ENCODE results near the gene MBNL2.
A peak's percentile ranks its signal among the peaks of the same experiment; 100 is the strongest.
"Not testable (repeated sequence)": the region's sequence is repeated elsewhere in the genome, so short reads cannot be mapped to it uniquely, and the experiment has no call there.

Gene MBNL2, protein sequence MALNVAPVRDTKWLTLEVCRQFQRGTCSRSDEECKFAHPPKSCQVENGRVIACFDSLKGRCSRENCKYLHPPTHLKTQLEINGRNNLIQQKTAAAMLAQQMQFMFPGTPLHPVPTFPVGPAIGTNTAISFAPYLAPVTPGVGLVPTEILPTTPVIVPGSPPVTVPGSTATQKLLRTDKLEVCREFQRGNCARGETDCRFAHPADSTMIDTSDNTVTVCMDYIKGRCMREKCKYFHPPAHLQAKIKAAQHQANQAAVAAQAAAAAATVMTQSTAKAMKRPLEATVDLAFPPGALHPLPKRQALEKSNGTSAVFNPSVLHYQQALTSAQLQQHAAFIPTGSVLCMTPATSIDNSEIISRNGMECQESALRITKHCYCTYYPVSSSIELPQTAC

DNA sequence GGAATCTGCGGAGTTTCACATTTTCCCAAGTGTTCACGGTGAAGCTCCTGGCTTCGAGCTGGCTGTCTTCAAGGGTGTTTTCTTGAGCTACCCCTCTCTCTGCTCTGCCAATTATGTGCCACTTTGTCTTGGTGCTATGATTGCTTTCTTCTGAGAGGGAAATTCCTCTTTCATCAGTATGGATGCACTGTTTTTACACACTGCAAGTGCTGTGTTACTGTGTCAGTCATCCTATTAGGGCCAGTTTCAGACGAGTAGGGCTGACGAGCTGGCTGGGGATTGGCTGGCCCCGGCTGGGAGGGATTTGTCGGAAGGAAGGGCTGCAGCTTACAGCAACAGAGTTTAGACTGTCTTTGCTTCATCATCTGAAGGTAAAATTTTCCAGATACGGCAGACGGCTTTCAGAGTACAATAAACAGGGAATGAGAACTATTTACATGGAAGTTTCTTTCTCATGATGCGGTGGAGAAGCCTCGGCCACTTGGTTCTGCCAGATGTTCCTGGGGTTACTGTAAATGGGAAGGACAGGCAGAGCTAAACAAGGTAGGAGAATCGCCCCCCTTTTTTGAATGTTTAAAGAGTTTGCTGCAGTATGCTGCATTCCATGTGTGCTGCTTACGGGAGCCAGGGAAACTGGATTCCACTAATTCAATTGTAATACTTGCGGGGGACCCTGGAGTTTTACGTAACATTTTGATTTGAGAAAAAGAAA is at the start of gene MBNL2:
Gene MBNL2 (plus strand): TSS at position 345 of the 712 bp plus-strand sequence. CDS start 53,903 bp downstream, outside the sequence.
- peak; percentile 87 for DNase-seq

DNA sequence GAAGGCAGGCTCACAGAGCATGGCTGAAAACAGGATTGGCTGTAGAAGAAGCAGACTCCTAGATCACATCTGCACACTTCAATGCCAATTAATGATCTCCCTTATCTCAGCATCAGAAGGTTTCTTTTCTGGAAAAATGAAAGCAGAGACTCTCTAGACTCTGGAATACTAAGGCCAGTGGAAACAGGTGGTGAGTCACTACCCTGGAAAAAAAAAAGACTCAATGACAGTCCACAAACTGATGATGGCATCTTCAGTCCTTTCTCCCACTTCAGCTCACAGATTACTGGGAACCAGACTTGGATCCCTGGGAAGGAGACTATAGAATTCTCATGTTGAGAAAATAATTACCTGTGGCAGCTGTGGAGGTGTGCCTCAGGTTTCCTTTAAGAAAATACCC is 47.5 kb upstream of the MBNL2 start:
- DNase-seq, result no peak

DNA sequence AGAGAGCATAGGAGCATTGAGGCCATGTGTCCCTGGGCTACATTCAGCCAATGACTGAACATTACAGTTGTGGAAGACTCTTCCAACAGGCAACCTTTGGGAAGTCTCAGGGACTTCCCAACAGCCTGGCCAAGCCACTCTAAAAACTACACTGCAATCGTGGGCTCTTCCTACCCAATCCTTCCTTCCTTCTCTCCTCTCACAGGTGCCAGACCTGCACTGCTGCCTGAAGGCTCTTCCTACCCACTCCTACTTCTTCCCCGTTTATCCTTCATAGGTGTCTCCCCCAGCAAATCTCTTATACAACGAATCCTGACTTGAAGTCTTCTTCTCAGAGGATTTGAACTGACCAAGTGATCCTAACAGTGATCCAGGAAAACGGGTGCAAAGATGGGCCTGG is 47.1 kb upstream of the MBNL2 start:
- no peak for DNase-seq

DNA sequence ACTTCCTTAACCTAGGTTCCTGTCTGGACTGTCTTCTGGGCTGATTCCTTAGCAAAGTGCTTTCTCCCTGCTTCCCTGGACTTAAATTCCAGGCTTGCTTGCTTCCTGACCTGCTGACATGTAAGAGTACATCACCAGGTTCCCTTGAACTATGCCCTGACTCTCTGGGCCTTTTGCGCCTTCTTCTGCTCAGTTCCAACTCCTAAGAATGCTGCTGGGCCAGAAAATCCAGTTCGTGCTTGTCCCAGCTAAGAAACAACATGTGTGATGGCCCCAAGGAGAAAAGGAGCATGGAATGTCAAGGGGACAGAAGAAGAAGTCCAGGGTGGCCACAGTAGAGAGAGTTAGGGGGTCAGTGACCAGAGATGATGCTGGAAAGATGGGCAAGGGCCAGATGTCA is 42.6 kb upstream of the MBNL2 start:
- DNase-seq, result no peak

DNA sequence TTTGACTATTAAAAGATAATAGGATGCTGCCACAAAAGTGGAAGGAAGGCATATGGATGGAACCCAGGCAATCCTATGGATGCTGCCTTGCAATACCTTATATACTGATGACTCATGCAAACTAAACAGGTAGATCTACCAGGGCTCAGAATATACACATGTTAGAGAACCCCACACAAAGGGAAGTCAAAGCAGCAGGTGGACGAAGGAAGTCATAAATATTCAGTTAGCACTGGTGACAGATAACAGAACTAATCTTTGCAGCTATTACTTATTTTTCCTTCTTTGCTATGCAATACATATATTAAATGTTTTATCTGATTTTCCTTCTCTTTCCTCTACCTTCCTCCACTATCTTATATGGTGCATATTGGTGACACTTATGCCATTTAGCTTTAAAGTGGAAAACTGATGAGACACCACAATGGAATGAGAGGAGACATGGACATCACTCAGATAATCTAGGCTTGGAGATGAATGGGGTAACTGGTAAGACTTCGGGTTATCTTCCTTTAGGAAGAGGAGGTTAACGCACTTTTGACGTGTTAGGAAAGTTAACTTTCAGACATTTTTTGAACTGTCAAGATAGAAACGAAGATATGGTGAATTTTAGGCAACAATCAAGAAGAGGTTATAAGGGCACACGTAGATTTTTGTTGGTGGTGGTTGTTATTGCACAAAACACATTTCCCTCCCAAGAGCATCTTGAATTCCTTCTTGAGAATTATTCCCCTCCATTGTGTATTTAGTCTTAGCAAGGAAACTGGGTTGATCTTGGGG is 39.8 kb upstream of the MBNL2 start:
- no peak for DNase-seq

DNA sequence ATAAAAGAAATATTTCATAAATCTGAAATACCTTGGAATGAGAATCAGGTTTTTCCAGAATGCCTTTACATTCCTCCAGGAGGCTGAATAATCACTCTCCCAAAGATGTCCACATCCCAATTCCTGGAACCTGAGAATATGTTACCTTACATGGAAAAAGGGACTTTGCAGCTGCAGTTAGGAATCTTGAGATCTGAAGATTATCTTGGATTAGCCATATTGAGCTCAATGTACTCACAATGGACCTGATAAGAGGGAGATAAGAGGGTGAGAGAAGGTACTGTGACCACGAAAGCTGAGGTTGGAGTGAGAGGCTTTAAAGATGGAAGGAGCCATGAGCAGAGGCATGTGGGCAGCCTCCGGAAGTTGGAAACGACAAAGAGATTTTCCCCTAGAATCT is 36.8 kb upstream of the MBNL2 start:
- DNase-seq, result no peak

DNA sequence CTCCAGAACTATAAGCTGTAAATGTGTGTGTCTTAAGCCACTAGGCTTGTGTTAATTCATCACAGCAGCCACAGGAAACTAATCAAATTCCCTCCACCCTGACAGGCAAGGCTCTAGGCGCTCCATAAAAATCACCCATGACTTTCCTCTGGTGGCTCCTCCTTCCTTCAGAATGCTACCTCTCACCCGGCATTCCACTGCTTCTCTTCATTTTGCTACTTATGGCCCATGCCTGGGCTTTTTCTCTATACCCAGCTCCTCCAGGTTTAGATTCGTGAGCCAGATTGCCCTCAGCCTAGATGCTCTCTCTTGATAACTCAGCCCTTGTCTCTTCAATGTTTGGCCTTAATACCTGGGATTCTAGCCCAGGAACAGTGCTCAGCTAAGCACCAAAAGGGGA is 36.4 kb upstream of the MBNL2 start:
- no peak for DNase-seq

DNA sequence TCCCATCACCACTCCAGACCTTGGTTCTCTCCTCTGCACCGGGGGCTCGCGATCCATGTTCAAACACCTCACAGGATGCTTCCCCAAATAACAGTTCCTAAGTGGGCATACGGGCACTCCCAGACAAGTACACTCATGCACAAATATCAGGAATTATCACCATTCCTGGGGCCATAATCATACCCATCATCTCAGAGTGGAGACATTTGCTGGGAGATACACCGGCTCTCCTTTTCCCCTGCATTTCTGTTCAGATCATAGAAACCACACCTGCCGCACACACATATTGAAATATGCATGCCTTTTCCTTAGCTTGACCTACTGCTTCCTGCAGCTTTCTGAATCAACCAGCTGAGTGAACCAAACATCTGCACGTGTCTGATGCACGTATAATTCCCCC is 33.9 kb upstream of the MBNL2 start:
- no peak for DNase-seq

DNA sequence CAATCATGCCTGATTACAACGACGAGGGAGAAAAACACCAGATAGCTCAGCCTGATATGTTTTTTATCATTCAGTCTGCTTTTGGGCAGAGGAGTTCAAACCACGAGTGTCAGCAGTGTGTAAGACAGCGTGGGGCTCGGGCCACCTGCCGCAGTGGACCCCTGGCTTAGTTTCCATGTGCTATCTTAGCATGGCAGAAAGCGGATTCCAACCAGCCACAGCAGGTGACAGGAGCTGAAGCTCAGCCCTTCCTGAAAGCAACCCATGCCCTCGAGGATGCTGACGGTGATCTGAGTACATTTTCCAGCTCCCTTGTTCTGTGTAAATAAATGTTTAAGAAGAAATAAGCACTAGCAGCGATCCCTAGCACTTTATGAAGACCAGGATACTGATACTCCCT is 32.2 kb upstream of the MBNL2 start:
- no peak for DNase-seq

DNA sequence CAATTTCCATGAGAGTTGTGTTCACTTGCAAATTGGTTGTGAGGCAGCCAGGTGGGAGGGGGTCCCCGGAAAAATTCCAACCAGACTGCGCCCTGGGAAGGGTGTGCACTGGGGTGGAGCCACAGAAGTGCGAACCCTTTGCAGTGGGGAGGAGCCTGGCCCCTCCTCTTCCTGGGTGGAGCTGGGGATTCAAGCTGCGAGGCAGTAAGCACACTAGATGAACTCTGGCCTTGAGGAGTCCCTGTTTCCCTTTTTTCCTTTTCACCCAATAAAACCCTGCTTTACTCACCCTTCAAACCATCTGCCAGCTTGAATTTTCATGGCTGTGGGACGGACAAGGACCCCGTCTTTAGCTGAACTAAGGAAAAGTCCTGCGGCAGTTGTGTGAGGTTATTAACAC is 31.0 kb upstream of the MBNL2 start:
- no peak for DNase-seq

DNA sequence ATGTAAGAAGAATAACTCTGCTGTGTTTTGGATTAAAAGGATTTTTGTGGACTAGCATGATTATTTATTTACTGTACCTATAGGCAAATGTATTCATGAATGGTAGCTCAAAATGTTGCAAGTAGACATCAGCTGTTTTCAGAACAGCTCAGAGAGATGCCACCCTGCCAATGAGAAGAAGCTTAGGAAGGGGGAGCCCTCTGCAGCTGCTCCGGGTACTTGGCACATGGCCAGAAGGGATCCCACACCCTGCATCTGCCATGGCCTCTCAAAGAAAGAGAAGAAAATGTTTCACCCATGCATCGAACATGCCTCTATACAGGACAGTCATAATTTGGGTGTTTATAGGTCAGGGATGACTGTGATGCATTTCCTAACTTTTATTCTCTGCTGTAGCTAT is 30.5 kb upstream of the MBNL2 start:
- DNase-seq, result no peak

DNA sequence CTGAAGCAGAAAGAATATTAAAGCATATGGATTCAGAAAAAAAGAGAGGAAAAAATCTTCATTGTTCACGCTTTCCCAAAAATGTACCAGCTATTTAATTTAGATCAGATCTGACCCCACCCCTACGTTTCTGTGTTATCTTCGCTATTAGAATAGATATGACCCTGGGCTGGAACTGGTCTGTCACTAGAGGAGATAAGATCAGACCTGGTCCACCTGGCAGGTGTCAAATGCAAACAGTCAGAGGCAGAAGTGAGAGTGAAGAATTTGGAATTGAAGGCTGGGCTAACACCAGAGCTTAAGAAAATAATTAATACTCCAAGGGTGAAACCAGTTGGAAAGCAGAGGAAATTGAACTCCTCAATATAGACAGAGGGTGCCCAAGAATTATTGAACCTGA is 30.0 kb upstream of the MBNL2 start:
- no peak for DNase-seq

DNA sequence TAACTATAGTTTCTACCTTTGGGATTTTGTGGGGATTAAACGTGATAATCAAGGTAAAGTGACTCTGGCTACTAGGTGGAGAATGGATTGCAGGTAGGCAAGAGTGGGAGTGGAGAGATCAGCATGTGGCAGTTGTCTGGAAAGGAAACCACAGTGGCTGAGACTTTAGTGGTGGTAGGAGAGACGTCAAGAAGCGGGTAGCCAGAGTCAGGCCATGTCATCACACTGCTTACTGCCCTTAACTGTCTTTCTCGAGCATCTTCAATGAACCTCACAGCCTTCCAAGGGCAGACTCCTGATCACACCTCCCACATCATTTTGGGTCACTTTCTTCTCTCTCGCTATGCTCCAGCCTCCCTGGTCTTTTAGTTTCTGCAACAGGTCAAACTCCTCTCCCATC is 28.6 kb upstream of the MBNL2 start:
- DNase-seq, result no peak

DNA sequence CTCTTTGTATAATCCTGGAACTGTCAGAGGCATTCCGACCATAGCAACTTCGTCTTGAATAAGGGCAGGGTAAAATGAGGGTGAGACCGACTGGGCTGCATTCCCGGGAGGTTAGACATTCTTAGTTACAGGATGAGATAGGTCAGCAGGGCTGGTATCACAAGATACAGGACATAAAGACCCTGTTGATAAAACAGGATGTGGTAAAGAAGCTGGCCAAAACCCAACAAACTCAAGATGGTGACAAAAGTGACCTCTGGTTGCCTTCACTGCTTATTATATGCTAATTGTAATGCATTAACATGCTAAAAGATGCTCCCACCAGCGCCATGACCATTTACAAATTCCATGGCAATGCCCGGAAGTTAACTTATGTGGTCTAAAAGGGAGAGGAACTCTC is 27.7 kb upstream of the MBNL2 start:
- peak; percentile 30 for DNase-seq

DNA sequence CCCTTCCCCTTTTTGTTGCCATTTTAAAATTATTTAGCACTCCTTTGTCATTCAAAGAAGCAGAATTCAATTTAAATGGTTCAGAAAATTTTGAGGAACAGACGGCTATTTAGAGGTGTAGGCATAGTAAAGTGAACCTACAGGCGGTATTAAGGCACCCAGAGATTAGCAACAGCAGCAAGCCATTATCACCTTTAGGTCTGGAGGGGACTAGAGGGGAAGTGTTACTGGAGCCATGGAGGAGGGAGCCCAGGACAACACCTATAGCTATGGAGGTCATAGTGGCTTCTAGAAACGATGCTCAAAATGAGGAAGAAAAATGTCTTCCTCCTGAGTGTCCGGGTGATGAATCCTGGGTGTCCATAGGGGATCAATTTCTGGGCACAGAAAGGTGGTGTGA is 25.8 kb upstream of the MBNL2 start:
- no peak for DNase-seq

DNA sequence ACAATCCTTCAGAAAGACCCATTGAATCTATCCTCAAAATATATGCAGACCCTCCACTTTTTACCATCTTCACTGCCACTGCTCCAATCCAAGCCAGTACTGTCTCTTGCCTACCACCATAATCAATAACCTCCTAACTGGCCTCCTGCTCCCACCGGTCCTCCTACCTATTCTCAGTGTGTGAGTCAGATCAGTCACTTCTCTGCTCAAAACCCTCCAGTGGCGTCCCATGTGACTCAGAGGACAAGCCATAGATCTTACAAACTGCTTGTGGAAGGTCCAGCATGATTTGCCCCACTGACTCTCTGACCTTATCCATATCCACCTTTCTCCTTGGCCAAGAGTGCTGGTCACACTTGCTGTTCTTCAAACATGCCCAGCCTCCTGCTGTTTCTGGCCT is 23.4 kb upstream of the MBNL2 start:
- DNase-seq, result no peak

DNA sequence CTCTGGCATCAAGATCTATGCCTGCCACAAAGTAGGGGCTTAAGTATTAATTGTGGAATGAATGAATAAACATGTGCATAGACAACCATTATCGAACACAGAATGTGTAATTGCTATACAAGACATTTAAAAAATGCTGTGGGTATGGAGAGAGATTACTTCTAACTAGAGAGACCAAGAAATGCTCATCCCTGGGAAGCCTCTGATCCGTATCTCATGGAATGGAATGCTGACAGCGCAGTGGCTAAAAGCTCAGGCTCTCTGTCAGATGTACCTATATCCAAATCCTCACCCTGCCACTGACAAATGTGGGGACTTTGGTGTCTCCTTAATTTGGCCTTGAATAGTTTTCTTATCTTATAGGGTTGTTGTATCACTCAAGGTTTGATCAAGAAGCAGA is 22.7 kb upstream of the MBNL2 start:
- no peak for DNase-seq

DNA sequence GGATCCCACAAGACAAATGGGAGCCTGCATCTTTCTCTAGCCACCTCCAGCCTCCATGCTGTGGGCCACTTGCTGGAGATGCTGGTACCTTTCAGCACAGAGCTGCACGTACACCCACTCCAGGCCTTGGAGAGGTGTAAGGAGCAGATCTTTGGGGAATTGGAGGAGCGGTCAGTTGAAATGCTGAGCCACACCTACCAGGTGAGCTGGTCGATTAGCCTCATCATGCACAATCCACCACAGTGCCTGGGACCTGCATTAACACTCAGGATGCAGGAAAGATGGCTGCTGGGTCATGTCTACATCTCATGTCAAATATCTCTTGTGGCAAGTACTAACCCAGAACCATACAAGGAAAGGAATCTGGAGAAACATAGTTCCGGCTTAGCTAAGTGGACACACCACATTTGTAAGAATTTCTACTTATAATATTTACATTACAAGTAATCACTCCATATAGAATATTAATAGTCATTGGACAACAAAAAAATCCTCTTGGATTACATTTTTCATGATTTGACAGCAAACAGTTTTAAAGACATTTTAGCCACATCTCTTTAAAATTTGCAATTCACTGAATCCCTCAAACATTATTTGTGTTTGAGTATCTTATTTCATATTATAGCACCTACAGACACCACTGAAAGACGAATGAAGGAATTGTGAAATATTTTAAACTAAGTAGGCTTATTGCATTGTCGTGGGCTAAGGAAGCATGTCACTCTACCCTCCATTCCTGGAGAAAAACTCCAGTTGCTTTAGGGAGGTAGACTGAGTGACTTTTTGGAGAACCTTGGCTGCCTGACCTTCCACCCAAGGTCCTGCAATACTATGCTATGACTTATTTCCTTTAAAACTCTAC is 21.8 kb upstream of the MBNL2 start:
- no peak for DNase-seq

DNA sequence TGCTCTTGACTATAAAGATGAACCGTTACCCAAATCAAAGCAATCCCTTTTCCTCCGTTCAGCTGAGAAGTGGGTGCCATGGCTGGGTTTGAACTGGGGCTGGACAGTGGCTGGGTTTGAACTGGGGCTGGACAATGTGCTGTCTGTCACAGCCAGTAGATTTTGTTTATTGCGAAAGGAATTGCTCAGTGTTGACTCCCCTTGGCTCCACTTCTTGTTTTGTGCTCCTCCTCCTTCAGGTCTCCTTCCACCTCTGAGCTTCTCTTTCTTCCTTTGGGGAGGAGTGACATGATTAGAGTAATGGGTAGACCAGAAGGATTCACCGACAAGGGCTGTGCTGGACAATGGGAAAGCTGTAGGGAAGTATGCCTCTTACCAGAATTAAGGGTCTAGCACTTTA is 19.4 kb upstream of the MBNL2 start:
- no peak for DNase-seq

DNA sequence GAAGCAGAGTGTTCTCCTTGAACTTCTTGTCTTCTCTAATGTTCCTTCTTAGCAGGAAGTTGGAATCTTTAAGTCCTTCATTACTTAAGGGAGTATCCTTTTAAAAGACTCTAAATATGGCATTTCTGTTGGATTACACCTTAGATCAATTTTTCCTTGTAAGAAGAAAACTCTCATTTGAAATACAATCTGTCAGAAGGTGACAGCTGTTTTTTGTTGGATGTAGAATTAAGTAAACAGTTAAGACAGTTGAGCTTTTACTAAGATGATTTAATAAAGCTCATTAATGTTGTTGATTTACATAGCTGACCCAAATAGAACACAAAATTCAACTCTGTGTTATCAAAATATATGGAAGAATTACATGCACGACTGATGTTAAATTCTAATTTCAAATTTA is 16.7 kb upstream of the MBNL2 start:
- no peak for DNase-seq

DNA sequence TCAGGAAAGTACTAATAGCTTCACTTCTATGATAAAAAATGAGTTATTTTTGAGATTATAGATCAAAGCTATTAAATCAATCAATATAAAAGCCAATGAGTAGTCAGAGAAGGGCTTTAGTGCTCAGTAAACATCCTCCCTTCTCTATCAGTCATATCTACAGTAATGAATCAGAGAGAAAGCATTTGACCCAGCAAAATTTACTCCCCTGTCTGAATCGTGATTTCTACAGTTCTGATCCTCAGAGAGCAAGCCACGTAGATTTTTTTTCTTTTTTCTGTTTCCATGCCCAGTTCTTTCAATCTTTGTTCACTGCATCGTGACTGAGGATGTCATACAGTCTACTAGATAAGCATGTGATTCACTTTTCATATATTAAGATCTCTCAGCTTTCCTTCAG is 16.2 kb upstream of the MBNL2 start:
- DNase-seq, result peak; percentile 66

DNA sequence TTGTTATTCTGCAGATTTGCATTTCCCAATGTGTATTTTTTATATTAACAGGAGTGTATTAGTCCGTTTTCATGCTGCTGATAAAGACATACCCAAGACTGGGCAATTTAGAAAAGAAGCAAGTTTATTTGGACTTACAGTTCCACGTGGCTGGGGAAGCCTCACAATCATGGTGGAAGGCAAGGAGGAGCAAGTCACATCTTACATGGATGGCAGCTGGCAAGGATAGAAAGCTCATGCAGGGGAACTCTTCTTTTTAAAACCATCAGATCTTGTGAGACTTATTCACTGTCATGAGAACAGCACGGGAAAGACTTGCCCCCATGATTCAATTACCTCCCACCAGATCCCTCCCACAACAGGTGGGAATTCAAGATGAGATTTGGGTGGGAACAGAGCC is 14.9 kb upstream of the MBNL2 start:
- not testable (repeated sequence) for DNase-seq

DNA sequence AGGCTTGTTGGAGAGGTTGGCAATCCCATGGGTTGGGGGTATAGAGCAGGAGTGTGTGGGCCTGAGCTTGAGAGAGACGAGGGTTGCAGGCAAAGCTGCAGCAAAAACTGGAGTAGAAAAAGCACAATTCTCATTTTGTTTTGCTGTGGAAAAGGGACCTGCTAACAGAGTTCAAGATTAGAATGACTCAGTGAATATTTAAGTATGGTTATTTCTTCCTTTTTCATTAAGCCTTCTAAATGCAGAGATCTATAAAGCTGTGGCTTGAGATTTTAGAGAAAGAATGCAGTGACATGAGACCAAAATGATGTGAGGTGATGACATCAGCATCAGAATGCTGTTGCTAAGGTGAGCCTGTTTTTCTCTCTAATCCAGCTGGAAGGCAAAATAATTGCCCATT is 10.8 kb upstream of the MBNL2 start:
- DNase-seq, result peak; percentile 15
